ENCODE results near the gene ZMYND8.
"Not testable (repeated sequence)": the region's sequence is repeated elsewhere in the genome, so short reads cannot be mapped to it uniquely, and the experiment has no call there.

The ZMYND8 gene

GRCh38 chr20:47311967-47312681 is 44.4 kb downstream of the ZMYND8 start:
- Histone ChIP-seq H3K36me3 (ENCODE audit: low read depth) (peaks cover 82% of the 10 kb centered on the region), H3K27ac (ENCODE audit: poor library complexity, severe bottlenecking) (peak overlapping the region; percentile 100), H3K4me1 (ENCODE audit: insufficient read depth, poor library complexity, severe bottlenecking) (peaks cover 30% of the 10 kb centered on the region), H3K27me3 (ENCODE audit: insufficient read depth, poor library complexity, severe bottlenecking) (no peaks in the 10 kb centered on the region), H3K9me3 (ENCODE audit: severe bottlenecking) (no peaks in the 10 kb centered on the region), H3K4me3 (ENCODE audit: severe bottlenecking) (no peak overlapping the region)
- TF ChIP-seq CTCF (IDR thresholded peaks at IDR 0.05; ENCODE audit: poor library complexity, severe bottlenecking), result no peak
- ATAC-seq (ENCODE audit: low read depth), result no peak
- peak; percentile 58 for DNase-seq (ENCODE audit: low spot score)

- peak overlapping the region; percentile 100 for H3K27ac ChIP-seq (ENCODE audit: poor library complexity, severe bottlenecking)
- H3K9me3 ChIP-seq (ENCODE audit: severe bottlenecking), result no peaks in the 10 kb centered on the region
- TF ChIP-seq CTCF (IDR thresholded peaks at IDR 0.05; ENCODE audit: poor library complexity, severe bottlenecking), result no peak
- peaks cover 30% of the 10 kb centered on the region for H3K4me1 ChIP-seq (ENCODE audit: insufficient read depth, poor library complexity, severe bottlenecking)
- peaks cover 83% of the 10 kb centered on the region for H3K36me3 ChIP-seq (ENCODE audit: low read depth)
- peak; percentile 65 for DNase-seq (ENCODE audit: low spot score)
- no peaks in the 10 kb centered on the region for H3K27me3 ChIP-seq (ENCODE audit: insufficient read depth, poor library complexity, severe bottlenecking)
- no peak for ATAC-seq (ENCODE audit: low read depth)
- H3K4me3 ChIP-seq (ENCODE audit: severe bottlenecking), result no peak overlapping the region
Measured at GRCh38 chr20:47311211-47311610, 45.3 kb downstream of the ZMYND8 start.

GRCh38 chr20:47310729-47311128 is 45.8 kb downstream of the ZMYND8 start:
- Histone ChIP-seq H3K27me3 (ENCODE audit: insufficient read depth, poor library complexity, severe bottlenecking) (no peaks in the 10 kb centered on the region), H3K9me3 (ENCODE audit: severe bottlenecking) (no peaks in the 10 kb centered on the region), H3K27ac (ENCODE audit: poor library complexity, severe bottlenecking) (peak overlapping the region; percentile 100), H3K4me3 (ENCODE audit: severe bottlenecking) (no peak overlapping the region), H3K4me1 (ENCODE audit: insufficient read depth, poor library complexity, severe bottlenecking) (peaks cover 30% of the 10 kb centered on the region), H3K36me3 (ENCODE audit: low read depth) (peaks cover 83% of the 10 kb centered on the region)
- peak; percentile 43 for DNase-seq (ENCODE audit: low spot score)
- no peak for ATAC-seq (ENCODE audit: low read depth)
- TF ChIP-seq CTCF (IDR thresholded peaks at IDR 0.05; ENCODE audit: poor library complexity, severe bottlenecking), result no peak

- Histone ChIP-seq H3K27me3 (ENCODE audit: insufficient read depth, poor library complexity, severe bottlenecking) (no peaks in the 10 kb centered on the region), H3K36me3 (ENCODE audit: low read depth) (peaks cover 86% of the 10 kb centered on the region), H3K4me3 (ENCODE audit: severe bottlenecking) (no peak overlapping the region), H3K27ac (ENCODE audit: poor library complexity, severe bottlenecking) (peak overlapping the region; percentile 100), H3K9me3 (ENCODE audit: severe bottlenecking) (no peaks in the 10 kb centered on the region), H3K4me1 (ENCODE audit: insufficient read depth, poor library complexity, severe bottlenecking) (peaks cover 28% of the 10 kb centered on the region)
- DNase-seq (ENCODE audit: low spot score) (peak; percentile 73), ATAC-seq (ENCODE audit: low read depth) (no peak)
- TF ChIP-seq CTCF (IDR thresholded peaks at IDR 0.05; ENCODE audit: poor library complexity, severe bottlenecking), result no peak
Measured at GRCh38 chr20:47309806-47310426, 46.6 kb downstream of the ZMYND8 start.

GRCh38 chr20:47309394-47309793 is 47.1 kb downstream of the ZMYND8 start:
- Histone ChIP-seq H3K4me3 (ENCODE audit: severe bottlenecking) (no peak overlapping the region), H3K27me3 (ENCODE audit: insufficient read depth, poor library complexity, severe bottlenecking) (no peaks in the 10 kb centered on the region), H3K4me1 (ENCODE audit: insufficient read depth, poor library complexity, severe bottlenecking) (peaks cover 24% of the 10 kb centered on the region), H3K27ac (ENCODE audit: poor library complexity, severe bottlenecking) (peak overlapping the region; percentile 100), H3K9me3 (ENCODE audit: severe bottlenecking) (no peaks in the 10 kb centered on the region), H3K36me3 (ENCODE audit: low read depth) (peaks cover 86% of the 10 kb centered on the region)
- TF ChIP-seq CTCF (IDR thresholded peaks at IDR 0.05; ENCODE audit: poor library complexity, severe bottlenecking), result no peak
- DNase-seq (ENCODE audit: low spot score) (peak; percentile 56), ATAC-seq (ENCODE audit: low read depth) (no peak)

- Histone ChIP-seq H3K36me3 (ENCODE audit: low read depth) (peaks cover 96% of the 10 kb centered on the region), H3K27ac (ENCODE audit: poor library complexity, severe bottlenecking) (peak overlapping the region; percentile 72), H3K4me1 (ENCODE audit: insufficient read depth, poor library complexity, severe bottlenecking) (peaks cover 31% of the 10 kb centered on the region)
- H3K27me3 ChIP-seq (ENCODE audit: insufficient read depth, poor library complexity, severe bottlenecking); H3K4me3 ChIP-seq (ENCODE audit: severe bottlenecking); H3K9me3 ChIP-seq (ENCODE audit: severe bottlenecking); ATAC-seq (ENCODE audit: low read depth): not testable (repeated sequence)
- peak; percentile 36 for DNase-seq (ENCODE audit: low spot score)
Measured at GRCh38 chr20:47307569-47307968, 48.9 kb downstream of the ZMYND8 start.

Data from RWPE2 (cell line).